Testis (tissue), 2 donors: Measurements from ENCODE around the gene VPS8.

Source experiments
- CTCF ChIP-seq, 3 experiments: fragments of 450-650 bp in 2 of 3; fragments of 200-600 bp in 1 of 3; sonication (generic) in 1 of 3; IDR thresholded peaks; one replicate each; pipeline ENCODE4 v1.5.1; 2016 to 2019; ENCODE audit warnings: antibody characterized with exemption in 3 of 3, mild to moderate bottlenecking in 2 of 3, moderate library complexity in 1 of 3
- POLR2A ChIP-seq: fragments of 450-650 bp; IDR thresholded peaks from one replicate; pipeline ENCODE4 v1.6.1; 2017; ENCODE audit warnings: antibody characterized with exemption, mild to moderate bottlenecking, moderate library complexity

- no peak for TF ChIP-seq POLR2A
- TF ChIP-seq CTCF (IDR thresholded peaks at IDR 0.05): no peak
These were observed 153.9 kb downstream of the VPS8 start for GRCh38 chr3:184965639-184966430.
